SKM-1 treated with dmso at 0.1 percent for 144 hours (cell line): Measurements from ENCODE around the gene PA2G4.
"Not testable (repeated sequence)": the region's sequence is repeated elsewhere in the genome, so short reads cannot be mapped to it uniquely, and the experiment has no call there.

Source experiments
- DNase-seq: peaks from one replicate; lab custom pipeline; 2025; ENCODE audit not compliant: unreplicated experiment; lab: John Stamatoyannopoulos, UW

Gene PA2G4

DNA sequence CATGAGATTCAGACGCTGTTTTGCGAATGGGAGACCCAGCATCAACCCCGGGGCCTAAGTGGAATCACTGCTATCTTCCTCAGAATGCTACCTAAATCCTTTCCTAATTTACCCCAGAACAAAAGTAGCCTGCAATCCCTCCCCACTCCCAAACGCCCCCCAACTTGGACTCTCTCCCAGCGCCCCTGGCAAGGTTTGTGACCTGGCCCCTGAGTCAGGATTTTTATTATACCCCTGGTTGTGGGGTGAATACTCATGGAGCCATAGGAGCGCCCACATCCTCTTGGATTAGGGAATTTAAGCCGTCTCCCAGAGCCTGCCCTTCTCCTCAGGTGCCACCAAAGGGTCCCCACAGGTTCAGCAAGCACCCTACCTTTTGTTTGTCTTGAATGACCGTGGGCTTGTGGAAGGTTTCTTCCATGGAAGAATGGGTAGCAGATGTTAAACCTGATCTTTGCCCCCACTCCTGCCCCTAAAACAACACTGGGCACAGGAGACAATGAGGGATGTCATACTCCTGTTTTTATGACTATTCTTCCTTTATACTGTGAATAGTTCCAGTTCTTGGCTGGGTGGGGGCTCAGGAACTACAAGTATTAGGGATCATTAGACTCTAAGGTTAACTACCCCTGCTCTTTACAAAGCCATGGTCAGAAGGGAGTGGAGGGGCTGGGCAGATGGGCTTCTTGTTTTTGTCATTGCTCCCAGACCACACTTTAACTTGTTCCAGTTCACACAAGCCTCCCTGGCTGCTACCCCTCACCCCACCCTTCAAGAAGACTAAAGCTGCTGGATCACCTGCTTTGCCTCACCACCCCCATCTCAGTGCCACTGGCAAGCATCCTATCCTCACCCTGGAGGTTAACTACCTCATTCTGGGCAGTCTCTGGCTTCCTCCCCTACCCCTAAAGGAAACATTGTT is 48.7 kb downstream of the PA2G4 start:
- DNase-seq, result no peak

DNA sequence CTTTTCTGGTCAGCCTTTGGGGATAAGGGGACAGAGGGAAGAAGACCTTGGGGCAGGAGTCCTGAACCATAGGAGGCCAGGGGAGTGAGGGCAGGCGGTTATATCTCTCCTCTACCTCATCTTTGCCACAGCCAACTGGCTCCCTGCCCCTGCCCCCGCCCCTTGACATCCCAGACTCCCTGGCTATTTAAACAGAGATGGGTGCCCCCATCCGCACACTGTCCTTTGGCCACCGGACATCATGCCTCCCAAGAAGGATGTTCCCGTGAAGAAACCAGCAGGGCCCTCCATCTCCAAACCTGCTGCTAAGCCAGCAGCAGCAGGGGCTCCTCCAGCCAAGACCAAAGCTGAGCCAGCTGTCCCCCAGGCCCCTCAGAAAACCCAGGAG is 49.3 kb downstream of the PA2G4 start:
- DNase-seq, result no peak

DNA sequence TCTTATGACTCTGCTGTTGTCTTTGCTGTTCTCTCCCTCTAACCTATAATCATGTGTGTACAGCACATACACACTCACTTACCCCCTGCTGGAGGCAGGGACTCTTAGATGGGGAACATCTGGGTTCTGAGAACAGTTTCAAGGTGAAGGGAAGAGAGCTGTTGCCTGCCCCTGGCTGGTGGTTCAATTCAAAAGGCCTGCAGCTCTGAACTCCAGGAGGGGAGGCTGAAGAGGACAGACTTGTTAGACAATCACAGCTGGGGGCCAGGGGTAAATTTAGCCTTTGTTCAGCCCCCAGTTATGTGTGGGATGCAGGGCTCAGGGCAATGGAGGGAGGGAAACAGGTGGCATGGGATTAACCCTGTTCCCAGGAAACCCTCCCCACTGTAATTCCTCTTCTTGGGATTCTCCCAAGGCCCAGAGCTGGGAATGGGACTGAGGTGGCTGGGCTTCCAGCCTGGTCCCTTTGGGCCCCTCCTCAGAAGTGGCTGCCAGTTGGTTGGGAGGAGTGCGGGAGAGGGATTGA is 50.0 kb downstream of the PA2G4 start:
- DNase-seq, result no peak

- no peak for DNase-seq
Observed at GRCh38 chr12:56154818-56155217, 50.5 kb downstream of the PA2G4 start.

- DNase-seq, result no peak
Observed at GRCh38 chr12:56155256-56155845, 51.0 kb downstream of the PA2G4 start.

GRCh38 chr12:56156464-56157200 is 52.3 kb downstream of the PA2G4 start:
- DNase-seq, result not testable (repeated sequence)

DNA sequence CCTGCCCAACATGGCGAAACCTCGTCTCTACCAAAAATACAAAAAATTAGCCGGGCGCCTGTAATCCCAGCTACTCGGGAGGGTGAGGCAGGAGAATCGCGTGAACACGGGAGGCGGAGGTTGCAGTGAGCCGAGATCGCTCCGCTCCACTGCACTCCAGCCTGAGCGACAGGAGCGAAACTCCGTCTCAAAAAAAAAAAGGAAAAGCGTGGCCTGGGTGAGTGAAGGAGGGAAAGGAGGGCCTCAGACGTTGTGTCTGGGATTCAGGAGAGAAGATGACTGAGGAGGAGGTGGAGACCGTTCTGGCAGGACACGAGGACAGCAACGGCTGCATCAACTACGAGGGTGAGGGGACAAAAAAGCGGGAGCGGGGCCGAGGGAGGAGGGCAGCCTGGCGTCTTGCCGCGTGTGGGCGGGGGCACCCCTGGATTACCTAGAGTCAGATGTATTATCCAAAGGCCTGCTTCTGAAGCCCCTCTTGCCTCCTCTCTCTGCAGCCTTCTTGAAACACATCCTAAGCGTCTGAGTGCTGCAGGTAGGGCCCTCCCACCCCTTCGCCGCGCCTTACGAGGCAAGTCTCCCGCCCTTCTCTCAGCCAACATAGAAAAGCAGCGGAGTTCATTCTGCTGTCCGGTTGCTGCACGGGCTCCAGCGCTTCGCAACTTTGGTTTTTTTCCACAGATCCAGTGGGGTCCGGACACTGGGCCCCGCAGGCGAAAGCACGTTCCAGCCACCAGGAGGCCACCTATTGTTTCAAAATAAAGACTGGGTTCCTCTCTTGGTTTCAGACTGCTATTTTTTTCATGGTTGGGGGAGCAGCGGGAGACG is 53.1 kb downstream of the PA2G4 start:
- DNase-seq, result peak; percentile 65

DNA sequence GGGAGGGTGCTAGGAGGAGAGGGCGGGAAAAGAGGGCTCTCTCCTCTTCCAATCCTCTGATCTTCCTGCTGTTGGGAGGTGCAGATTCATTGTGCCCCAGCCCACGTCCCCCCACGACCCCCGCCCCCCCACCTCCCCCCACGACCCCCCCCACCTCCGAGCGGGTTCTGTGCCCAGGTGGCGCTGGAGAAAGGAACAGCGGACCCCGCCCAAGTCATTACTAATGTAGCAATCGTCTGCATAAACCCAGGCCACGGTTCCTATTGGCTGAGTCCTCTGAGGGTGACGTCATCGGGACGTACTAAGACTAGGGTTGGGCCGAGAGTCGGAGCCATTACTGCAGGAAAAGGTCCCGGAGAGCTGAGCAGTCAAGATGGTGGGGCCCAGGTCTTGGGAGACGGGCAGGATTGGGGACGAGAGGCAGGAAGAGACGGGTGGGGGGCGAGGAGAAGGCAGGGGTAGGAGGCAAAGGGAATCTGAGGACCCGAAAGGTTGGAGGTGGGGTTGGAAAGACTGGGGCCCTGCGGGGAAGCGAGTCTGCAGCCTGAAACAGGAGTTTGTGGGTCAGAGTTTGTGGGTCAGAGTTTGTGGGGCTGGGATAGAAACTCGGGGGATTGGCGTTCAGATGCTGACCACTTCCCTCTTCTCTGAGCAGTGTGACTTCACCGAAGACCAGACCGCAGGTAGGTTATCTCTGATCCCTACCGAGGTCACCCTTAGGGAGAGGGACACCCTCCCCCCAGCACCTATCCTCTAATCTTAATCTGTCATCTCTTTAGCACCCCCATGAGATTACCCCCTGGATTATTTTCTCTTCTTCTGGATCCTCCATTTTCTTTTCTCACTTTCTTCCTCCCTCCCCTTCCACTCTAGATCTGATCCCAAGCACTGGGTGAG is 53.9 kb downstream of the PA2G4 start, which contains the start of gene MYL6:
Gene MYL6 (plus strand): TSS at position 331 of the 897 bp plus-strand sequence. CDS start 43 bp downstream, at position 374.
- DNase-seq, result peak; percentile 84

DNA sequence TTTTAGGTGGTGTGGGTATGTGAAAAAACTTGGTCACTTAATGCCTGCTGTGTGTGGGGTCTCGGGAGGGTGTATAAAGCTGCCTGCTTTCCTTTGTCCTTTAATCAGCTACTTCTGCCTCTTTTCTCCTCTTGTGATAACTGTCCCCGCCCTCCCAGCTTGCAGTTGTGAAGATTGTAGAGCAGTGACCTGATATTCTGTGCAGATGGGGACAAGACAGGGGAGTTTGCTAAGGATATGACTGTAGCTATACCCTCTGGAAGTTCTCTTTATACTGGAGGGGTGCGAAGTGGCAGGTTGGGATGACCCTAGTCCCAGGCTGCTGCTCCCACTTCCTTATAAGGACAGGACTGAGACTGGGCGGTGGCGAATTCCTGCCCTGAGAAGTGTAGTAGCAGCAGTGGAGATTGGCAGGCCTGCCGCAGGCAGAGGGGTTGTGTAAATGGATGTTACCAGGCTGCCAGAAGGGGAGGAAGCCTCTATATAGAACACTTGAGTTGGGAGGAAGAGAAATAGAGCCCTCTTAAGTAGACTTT is 54.6 kb downstream of the PA2G4 start:
- no peak for DNase-seq

DNA sequence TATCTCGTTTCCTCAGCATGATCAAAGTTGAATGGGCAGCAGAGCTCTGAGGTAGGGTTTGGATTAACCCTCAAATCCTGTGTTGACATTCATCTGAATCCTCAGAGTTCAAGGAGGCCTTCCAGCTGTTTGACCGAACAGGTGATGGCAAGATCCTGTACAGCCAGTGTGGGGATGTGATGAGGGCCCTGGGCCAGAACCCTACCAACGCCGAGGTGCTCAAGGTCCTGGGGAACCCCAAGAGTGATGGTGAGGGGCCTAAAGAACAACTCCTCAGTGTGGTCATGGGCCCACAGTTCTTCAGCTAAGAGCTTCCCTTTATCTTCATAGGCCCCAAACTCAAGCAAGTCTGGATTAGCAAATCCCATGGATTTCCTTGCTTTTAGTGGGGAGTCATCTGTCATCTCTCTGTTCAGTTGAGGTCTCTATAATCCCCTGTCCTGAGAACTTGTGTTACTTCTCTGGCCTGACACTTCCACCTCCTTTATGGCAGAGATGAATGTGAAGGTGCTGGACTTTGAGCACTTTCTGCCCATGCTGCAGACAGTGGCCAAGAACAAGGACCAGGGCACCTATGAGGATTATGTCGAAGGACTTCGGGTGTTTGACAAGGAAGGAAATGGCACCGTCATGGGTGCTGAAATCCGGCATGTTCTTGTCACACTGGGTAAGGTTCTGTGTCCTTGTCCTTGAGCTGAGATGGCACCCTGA is 55.3 kb downstream of the PA2G4 start:
- DNase-seq, result no peak

- DNase-seq, result no peak
Observed at GRCh38 chr12:56160193-56160763, 55.9 kb downstream of the PA2G4 start.

GRCh38 chr12:56160894-56161689 is 56.7 kb downstream of the PA2G4 start:
- no peak for DNase-seq

DNA sequence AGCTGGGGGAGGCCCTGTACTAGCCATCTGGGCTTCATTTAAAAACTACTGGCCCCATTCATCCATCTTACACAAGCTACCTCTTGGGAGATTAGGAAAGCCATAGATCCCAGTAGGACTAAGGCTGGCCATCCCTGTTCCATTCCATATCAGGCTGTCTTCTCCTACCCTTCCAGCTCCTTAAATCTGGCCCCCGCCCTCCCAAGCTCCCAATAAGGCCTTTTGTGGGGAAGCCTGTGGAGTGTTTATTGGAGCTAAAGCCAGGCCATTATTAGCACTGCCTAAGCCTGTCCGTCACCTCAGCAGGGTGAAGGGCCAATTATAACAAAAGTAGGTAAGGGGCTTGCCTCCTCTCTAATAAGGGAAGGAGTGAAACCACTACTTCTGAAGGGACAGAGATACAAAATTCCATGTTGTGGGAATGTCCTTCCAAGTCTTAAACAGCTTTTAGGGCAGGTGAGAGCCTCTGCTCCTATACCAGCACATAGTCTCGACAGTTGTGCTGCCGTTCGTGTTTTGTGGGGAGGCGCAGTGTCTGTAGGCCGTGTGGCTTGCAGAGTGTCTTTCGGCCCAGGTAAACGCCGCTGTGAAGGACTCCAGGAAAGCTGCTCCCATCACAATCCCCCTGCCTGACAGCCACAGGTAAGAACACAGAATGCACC is 57.5 kb downstream of the PA2G4 start:
- no peak for DNase-seq

- DNase-seq, result no peak
Observed at GRCh38 chr12:56162468-56163290, 58.3 kb downstream of the PA2G4 start.
